ENCODE results near the gene CDC26.

- TF ChIP-seq, protein P1, sequence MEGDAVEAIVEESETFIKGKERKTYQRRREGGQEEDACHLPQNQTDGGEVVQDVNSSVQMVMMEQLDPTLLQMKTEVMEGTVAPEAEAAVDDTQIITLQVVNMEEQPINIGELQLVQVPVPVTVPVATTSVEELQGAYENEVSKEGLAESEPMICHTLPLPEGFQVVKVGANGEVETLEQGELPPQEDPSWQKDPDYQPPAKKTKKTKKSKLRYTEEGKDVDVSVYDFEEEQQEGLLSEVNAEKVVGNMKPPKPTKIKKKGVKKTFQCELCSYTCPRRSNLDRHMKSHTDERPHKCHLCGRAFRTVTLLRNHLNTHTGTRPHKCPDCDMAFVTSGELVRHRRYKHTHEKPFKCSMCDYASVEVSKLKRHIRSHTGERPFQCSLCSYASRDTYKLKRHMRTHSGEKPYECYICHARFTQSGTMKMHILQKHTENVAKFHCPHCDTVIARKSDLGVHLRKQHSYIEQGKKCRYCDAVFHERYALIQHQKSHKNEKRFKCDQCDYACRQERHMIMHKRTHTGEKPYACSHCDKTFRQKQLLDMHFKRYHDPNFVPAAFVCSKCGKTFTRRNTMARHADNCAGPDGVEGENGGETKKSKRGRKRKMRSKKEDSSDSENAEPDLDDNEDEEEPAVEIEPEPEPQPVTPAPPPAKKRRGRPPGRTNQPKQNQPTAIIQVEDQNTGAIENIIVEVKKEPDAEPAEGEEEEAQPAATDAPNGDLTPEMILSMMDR (IDR thresholded peaks at IDR 0.05) = no peak
- TF ChIP-seq, protein P2, sequence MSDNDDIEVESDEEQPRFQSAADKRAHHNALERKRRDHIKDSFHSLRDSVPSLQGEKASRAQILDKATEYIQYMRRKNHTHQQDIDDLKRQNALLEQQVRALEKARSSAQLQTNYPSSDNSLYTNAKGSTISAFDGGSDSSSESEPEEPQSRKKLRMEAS (CRISPR knock-in tag; IDR thresholded peaks at IDR 0.05) = no peak
- TF ChIP-seq ZNF263 (CRISPR knock-in tag; IDR thresholded peaks at IDR 0.05; ENCODE audit: low read depth) (no peak), ATF3 (CRISPR knock-in tag; conservative IDR thresholded peaks at IDR 0.05) (no peak), ELF4 (CRISPR knock-in tag; IDR thresholded peaks at IDR 0.05; ENCODE audit: low read depth) (no peak), MYBL2 (CRISPR knock-in tag; IDR thresholded peaks at IDR 0.05) (no peak), E2F1 (CRISPR knock-in tag; IDR thresholded peaks at IDR 0.05) (no peak), ZNF121 (CRISPR knock-in tag; IDR thresholded peaks at IDR 0.05) (no peak), TEAD4 (CRISPR knock-in tag; IDR thresholded peaks at IDR 0.05) (no peak), ETV6 (CRISPR knock-in tag; IDR thresholded peaks at IDR 0.05) (no peak)
Observed at GRCh38 chr9:113247640-113248039, 27.7 kb downstream of the CDC26 start.
